NCI-H524 (cell line): ENCODE measurements around the gene MRPL43.

Experiments
- DNase-seq, 2 experiments: peaks; one replicate each; lab custom pipeline; 2025; lab: John Stamatoyannopoulos, UW

MRPL43 gene

DNA sequence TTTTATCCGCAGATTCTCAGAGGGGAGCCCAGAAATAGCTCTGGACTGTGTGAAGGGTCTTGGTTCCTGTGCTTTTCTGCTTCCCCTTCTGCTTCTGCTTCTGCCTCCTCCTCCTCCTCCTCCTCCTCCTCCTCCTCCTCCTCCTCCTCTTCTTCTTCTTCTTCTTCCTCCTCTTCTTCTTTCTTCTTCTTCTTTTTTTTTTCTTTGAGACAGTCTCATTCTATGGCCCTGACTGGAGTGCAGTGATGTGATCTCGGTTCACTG, 32.1 kb upstream of the MRPL43 start:
- no peak for DNase-seq

DNA sequence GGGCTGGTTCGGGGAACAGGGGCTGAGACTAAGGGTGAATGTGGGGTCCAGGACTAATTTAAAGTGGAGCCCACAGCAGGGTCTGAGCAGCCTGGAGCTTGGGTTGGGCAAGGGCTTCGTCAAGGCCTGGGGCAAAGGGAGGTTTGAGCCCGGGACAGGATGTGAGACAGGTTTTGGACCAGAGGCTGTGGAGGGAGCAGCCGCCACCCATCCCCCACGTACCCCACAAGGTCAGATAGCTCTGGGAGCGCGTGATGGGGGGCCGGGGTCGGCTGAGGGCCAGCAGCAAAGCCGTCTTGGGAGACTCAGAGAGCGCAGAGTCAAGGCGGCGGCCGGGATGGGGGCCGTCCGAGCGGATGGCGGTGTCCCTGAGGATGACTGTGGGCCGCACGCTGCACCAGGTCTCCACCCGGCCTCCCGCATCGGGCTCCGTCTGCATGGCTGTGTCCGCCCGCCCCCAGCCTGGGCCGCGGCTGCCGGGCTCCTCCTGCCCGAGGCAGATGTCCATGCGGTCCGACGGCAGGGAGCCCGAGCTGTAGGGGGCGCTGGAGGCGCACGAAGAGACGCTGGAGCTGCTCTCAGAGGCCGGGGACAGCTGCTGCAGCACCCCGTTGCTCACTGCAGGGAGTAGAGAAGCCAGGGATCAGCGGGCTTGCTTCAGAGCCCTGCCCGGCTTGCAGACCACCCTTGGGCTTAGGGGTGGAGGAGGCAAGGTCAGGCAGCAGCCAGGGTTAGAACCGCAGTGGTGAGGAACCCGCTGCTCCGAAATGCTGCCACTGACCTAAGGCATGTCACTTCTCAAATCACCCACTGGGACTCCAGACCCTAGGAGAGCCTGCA, 31.5 kb upstream of the MRPL43 start:
- peak in 1 of 2 experiments; percentile 73 for DNase-seq

DNA sequence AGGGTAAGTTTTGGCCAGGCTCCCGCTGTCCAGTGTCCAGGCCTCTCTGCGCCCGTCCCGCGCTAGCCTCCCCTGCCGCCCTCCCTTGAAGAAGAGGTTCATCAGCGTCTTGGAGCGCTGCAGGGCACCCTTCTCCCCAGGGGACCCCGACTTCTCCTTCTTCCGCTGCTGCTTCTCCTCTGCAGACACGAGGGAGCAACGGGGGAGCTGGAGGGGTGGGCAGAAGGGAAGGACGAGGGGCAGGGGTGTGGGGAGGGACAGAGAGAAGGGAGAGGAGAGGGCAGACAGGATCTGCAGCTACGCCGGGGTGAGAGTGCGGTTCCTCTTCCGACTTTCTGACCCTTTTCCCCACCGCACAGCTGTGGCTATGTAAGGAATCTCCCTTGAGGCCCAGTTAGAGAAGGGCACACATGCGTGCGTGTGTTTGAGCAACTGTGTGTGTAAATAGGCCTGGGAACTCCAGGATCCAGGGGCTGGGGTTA, 30.9 kb upstream of the MRPL43 start:
- no peak for DNase-seq

DNA sequence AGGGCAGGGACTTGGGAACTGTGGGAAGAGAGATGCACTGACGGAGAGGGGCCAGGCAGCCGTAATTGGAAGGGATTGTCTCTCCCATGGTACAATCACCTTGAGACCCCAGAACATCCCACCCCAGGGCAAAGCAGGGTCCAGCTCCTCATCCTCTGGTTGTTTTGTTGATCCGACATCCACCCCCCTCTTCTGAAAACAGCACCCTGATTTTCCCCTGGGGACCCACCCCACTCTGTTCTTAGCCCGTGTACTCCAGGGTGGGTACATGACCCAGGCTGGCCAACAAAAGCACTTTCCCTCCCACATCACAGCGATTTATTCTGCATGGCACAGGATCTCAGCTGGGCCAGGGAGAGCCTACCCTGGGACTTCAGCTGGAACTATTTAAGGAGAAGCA, 29.5 kb upstream of the MRPL43 start:
- DNase-seq = no peak

DNA sequence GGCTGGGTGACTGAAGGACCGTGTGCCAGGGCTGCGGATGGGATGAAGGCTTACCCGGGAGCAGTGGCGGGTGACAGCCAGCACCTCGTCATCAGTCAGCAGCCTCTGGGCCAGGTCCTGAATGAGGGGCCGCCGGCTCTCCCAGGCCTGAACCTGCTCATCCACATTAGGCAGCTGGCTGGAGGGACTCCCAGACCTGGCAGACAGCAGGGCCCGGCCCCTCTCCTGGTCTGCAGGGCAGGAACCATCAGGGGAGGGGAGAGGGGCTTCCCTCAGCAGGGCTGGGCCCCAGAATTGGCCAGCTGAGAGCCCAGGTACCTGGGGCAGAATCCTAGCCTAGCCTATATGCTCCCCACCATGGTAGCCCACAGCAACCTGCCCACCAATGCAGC, 28.3 kb upstream of the MRPL43 start:
- no peak for DNase-seq

DNA sequence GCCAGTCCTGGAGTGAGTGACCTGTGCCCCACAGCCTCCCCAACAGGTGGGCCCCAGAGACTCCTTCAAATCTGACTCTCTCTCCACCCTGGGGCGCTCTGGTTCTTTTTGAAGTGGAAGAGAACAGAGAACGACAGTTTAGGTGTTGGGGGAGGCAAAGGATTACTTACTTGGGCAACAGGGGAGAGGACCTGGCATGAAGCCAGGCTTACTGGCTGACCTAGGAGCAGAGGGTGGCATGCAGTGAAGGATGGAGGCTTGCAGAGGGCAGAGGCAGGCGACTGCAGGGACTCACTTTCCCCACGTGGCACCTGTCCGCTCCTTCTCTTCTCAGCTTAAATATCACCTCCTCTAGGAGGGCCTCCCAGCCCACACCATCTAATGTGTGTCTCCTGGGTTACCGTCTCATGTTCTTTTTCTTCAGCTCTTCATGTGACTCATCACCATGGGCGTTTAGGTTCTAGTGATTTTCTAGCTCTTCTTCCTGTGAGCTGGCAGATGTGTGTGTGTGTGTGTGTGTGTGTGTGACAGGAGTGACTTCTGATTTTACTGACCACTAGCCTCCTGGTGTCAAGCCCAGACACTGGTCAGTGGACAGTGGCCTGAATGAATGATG, 27.8 kb upstream of the MRPL43 start:
- DNase-seq = no peak

DNA sequence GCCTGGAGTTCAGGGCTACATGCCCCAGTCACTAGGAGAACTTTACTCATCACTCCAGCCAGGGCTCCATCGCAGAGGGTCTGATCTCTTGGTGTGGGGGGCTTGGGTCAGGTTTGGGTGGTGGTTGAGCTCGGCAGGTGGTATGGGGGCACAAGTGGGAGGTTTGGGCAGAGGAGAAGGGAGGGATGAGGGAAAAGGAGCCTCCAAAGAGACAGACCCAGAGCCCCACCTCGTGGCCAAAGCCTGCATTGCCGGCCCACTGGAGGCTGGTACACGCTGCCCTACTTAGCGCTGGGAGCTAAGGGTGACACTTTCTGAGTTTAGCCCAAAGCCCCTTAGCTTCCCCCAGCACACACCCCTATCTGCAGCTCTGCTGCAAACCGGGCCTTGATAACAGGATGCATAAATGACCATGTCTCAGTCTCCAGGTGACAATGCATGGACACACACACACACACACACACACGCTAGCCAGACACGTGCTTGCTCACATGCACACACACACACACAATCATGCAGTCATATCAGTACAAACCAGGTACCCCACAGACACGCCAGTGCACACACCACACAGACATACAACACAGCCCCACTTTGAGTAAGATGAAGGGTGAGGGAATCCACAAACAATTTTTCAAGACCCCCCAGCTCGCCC, 27.1 kb upstream of the MRPL43 start:
- peak in 1 of 2 experiments; percentile 38 for DNase-seq

DNA sequence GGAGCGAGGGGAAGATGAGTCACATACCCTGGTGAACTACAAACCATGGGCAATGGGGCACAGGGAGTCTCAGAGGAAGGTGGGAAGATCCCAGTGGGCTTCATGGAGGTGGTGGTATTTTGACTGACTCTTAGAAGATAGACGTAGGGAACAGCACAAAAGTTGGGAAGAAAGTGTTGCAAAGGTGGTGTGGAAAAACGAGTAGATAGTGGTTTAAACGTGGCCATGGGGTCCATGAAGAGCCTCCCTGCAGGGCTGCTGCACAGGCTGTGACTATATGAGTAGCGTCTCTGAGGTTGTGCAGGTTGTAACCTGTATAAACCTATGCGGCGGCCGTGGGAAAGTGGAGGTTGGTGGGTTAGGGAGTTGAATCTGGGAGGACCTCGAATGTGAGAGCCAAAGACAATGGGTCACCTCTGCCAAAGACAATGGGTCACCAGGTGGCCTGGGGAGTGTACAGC, 26.1 kb upstream of the MRPL43 start:
- no peak for DNase-seq

DNA sequence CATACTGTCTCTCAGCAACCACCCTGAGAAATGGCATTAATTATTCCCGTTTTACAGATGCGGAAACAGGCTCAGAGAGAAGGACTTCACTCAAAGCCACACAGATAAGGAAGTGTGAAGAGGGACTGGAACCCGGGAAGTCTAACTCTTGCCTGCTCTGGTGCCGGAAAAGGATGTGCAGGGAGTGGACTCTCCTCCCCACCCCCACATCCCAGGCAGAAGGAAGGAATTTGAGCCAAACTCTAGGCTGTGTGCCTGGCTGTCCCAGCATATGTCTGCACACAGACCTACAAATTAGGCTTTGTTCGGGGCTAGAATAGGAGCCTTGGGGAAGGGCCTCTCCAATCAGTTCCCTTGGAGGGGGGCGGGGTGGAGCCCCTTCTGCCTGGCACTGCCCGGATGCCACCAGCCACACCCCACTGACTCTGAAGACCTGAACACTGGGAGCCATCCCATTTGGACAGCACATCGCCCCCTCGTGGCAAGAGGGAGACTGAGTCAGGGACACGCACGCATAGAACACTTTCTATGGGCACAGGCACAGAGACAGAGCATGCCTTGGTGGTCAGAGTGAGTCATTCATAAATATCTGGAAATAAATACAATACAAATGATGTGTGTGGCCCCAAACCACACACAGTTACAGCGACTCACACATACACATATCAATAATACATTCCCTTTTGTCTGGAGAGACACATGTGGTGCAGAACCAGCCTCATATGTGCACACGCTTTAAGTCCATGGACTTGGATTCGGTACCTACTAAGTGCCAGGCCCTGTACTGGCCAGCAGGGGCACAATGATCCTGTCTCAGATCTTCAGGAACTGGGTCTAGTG, 25.4 kb upstream of the MRPL43 start:
- DNase-seq = peak; percentile 63 to 72

DNA sequence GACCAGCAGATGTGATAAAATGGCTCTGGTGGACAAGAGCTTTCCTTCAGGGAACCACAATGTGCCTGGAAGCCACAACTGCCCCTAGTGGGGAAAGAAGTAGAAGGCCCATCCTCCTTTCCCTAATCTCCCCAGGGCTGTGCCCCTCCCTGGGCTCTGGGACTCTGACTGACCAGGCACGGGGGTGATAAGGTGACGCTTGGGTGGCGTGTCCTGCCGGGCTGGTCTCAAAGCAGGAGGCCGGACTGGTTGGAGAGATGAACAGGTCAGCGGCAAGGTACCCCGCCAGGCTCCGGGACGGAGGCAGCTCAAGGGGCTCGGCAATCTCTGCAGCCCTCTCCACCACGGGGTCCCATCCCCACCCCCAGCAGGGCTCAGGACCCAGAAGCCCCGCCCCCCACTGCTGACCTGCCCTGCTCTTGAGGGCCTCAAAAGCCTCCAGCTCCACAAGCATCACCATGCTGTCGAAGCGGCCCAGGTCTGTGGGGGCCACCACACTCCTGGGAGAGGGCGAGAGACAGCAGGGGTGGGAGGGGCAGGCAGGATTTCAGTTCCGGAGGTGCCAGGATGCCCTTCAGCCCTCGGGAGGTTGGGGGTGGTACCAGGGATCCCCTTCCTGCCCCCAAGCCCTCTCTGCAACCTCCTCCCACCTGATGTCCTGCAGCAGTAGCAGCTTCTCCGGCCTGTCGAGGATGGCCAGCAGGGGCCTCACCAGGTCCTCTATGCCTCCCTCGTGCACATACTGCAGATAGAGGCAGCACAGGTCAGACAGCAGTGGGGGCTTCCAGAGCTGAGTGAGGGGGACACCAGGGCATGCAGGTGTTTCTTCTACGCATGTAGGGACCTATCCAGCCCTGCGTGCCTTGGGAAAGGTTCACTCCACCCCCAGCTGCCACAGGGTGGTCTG, 24.5 kb upstream of the MRPL43 start:
- DNase-seq = peak in 1 of 2 experiments; percentile 7

DNA sequence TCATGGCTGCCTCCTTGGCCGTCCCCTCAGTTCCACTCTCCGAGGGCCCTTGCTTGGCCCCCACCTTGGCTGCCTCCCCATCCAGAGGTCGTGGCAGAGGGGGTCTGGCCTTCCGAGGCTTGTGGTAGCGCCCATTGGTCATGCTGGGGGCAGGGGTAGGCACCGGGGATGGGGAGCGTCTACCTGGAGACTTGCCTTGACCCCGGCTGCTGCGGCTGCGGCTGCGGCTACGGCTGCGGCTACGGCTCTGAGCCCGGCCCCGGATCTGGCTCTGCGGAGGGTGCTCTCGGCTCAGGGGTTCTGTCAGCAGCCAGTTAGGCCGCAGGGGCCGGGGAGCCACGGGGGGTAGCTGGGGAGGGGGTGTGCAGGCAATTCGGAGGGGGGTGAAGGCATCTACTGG, 23.0 kb upstream of the MRPL43 start:
- no peak for DNase-seq

DNA sequence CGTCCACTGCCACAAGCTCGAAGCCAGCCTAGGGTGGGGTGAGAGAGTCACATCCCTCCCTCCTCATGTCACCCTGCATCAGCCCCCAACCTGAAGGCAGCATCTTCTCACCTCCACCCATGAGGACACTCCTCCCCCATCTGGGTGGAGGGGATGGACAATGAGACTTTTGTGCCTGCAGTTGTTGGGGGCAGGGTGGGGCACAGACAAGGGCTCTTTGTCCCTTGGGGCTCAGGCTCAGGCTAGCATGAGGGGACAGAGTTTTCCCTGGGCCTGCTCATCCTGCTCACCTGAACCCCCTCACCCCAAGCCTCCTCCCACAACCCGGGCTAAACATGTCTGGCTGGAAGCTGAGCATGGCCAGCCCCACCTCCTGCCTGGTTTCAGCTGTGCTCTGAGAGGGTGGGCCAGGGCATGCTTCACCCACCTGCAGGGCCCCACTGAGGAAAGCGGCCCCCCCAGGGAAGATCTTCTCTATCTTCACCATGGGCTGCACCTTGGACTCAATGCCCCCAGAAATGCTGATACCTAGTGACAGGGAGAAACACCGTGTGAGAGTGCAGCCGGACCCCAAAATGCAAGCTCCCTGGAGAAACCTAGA, 21.6 kb upstream of the MRPL43 start:
- no peak for DNase-seq

DNA sequence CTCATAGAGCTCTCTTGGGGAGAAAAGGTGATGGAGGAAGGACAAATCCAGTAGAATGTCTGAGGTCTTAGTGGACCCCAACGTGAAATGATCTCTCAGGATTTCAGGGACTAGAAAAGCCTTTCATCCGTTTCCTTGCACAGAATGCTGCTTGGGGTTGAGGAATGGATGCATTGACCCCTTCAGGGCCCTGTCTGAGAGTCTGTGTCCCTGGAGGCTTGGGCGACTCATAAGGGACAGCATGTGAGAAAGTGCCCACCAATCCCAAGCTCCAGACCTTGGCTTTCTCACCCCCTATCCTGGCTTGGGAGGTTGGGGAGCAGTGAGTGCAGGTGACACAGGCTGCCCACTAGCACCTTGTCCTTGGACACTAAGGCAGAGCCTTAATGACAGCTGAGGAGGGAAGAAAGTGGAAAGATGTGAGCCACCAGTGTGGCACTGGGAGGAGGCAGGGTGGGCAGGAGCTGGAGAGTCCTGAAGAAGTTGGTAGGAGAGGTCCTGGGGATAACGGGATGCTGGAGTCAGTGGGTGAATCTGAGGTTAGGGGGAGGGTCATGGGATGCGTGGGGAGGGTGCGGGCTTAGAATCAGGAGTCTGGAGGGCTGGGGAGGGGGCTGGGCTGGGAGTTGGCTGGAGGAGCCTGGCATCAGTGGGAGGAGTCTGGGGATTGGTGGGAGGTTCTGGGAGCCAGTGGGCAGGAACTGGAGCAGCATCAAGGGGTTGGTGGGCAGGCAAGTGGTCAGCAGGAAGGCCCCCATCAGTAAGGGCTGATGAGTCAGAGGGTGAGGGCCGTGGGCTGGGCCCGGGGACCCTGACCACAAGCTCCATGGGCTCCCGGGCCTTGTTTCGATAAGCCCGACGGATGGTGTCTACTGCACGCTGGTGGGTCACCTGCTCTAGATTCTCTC, 20.9 kb upstream of the MRPL43 start:
- no peak for DNase-seq

DNA sequence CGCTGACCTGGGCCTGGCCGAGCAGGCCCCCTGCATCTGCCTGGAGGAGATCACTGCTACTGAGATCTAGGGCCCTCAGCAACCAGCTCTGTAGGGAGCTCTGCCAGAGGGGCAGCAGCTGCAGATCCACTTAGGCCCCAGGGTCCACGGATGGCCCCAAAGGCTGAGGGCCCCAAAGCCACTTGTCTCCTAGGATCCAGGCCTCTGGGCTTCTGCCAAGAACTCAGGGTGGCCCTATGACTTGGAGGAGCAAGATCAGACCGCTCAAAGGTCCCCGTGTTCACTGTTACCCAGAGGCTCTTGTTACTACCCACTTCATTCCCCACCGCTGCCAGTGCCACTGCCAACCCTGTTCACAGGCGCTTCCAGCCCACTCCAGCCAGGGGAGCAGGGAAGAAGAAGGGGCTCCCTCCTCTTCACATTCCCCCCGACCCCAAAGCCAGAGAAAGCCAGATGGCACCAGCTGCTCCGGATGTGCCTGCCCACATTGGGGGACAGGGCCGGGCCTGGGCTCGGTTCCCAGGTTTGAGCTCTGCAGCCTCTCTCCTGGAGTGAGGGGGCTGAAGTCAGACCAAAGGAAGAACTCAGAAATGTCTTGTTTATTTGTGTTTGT, 19.9 kb upstream of the MRPL43 start:
- DNase-seq = peak in 1 of 2 experiments; percentile 25

DNA sequence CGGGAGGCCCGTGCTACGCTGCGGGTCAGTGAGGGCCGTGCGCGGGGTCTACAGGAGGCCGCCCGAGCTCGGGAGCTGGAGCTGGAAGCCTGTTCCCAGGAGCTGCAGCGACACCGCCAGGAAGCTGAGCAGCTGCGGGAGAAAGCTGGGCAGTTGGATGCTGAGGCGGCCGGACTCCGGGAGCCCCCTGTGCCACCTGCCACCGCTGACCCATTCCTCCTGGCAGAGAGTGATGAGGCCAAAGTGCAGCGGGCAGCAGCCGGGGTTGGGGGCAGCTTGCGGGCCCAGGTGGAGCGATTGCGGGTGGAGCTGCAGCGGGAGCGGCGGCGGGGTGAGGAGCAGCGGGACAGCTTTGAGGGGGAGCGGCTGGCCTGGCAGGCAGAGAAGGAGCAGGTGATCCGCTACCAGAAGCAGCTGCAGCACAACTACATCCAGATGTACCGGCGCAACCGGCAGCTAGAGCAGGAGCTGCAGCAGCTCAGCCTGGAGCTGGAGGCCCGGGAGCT, 19.3 kb upstream of the MRPL43 start:
- no peak for DNase-seq

DNA sequence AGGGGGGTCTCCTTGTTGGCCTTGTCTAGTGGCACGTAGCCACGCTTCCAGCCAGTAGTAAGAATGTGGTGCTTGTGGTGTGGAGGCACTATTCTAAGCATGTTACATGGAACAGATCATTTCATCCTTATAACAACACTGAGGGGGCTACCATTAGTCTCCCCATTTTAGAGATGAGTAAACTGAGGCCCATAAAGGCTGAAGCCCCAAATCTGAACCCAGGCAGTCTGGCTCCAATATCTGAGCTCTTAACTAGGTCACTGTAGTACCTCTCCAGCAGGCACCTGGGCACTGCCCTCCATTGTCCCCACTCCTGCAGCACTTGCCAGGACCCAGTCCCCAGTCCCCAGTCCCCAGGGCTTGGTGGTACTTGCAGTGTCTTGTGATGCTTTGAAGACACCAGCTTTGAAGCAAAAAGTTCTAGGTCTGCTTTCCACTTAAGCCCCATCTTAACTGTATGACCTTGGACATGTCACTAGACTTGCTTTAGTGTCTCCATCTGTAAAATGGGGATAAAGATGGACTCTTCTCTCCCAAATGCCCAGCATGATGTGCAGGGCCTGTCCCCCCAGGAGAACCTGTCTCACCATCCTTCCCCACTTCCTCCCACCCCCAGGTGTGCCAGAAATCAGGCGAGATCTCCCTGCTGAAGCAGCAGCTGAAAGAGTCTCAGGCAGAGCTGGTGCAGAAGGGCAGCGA, 18.7 kb upstream of the MRPL43 start:
- no peak for DNase-seq

DNA sequence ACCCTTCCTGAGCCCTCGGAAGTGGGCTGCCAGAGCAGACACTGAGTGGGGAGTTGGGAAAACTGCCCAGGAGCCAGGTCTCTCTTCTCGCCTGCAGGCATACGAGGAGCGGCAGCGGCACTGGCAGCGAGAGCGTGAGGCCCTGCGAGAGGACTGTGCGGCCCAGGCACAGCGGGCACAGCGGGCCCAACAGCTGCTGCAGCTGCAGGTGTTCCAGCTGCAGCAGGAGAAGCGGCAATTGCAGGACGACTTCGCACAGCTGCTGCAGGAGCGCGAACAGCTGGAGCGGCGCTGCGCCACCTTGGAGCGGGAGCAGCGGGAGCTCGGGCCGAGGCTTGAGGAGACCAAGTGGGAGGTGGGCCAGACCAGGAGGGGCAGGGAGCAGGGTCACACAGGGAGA, 18.1 kb upstream of the MRPL43 start:
- no peak for DNase-seq

DNA sequence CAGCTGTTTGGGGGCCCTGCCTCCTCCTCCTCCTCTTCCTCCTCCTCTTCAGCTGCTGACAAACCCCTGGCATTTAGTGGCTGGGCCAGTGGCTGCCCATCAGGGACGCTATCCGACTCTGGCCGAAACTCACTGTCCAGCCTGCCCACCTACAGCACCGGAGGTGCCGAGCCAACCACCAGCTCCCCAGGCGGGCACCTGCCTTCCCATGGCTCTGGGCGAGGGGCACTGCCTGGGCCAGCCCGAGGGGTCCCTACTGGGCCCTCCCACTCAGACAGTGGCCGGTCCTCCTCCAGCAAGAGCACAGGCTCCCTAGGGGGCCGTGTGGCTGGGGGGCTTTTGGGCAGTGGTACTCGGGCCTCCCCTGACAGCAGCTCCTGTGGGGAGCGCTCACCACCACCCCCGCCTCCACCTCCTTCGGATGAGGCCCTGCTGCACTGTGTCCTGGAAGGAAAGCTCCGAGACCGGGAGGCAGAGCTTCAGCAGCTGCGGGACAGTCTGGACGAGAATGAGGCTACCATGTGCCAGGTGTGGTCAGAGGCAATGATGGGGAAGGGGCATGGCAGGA, 16.4 kb upstream of the MRPL43 start:
- DNase-seq = no peak
